H1 (cell line): ENCODE measurements around the gene PPP1R13B.

Source experiments
- MAFK ChIP-seq: IDR thresholded peaks from 2 replicates; pipeline ENCODE4 v1.6.1; 2012; ENCODE audit warnings: low read depth, mild to moderate bottlenecking, improper control_type of control experiment, low read length
- TF ChIP-seq, protein P1 (sequence below), 3 experiments: IDR thresholded peaks; 1 replicate in 2 of 3; 2 replicates in 1 of 3; pipeline versions ENCODE4 v1.5.1 to v1.6.1; 2011; ENCODE audit warnings: low read length in 3 of 3, mild to moderate bottlenecking in 3 of 3, inconsistent platforms in 2 of 3, low read depth in 1 of 3, moderate library complexity in 1 of 3; ENCODE audit not compliant: insufficient read depth in 1 of 3; ENCODE audit errors: control extremely low read depth in 1 of 3

DNA sequence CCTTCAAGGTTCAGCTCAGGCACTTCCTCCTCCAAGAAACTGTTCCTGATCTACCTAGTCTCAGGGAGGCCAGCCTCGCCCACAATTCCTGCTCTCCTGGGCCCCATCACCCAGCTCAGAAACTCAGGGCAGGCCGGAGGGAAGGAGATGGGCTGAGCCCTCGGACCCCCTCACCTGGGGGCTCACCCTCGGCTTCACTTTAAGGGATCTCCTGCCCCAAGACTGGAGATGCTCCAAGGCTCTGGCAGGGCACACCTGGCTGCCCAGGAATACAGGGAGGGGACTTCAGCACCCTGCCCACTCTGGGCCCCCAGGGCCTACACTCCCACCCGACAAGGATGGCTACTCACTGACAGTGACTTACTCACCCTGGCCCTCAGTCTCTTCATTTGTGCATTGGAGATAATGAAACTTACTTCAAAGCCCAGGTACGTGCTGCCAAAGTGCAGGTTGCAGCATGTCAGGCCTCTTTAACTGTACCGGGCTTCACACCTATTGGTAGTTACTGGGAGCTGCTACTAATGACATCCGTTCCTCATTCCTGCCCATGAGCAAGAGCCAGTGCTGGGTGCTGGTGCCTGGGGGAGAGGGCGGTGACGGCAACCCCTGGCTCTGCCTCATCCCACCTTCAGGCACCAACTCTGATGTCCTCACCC is 21.0 kb upstream of the PPP1R13B start:
- no peak for TF ChIP-seq MAFK
- TF ChIP-seq, protein P1, sequence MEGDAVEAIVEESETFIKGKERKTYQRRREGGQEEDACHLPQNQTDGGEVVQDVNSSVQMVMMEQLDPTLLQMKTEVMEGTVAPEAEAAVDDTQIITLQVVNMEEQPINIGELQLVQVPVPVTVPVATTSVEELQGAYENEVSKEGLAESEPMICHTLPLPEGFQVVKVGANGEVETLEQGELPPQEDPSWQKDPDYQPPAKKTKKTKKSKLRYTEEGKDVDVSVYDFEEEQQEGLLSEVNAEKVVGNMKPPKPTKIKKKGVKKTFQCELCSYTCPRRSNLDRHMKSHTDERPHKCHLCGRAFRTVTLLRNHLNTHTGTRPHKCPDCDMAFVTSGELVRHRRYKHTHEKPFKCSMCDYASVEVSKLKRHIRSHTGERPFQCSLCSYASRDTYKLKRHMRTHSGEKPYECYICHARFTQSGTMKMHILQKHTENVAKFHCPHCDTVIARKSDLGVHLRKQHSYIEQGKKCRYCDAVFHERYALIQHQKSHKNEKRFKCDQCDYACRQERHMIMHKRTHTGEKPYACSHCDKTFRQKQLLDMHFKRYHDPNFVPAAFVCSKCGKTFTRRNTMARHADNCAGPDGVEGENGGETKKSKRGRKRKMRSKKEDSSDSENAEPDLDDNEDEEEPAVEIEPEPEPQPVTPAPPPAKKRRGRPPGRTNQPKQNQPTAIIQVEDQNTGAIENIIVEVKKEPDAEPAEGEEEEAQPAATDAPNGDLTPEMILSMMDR (IDR thresholded peaks at IDR 0.05; ENCODE audit: control extremely low read depth in 1 of 3, insufficient read depth in 1 of 3, low read depth in 1 of 3, low read length in 3 of 3) = no peak
